Measurements from ENCODE around the gene CNTNAP5.

CNTNAP5 gene

GRCh38 chr2:124575497-124575896, 550.4 kb downstream of the CNTNAP5 start:
- Histone ChIP-seq H3K56ac (ENCODE audit: low read length) (no peak overlapping the region), H3K18ac (ENCODE audit: low read length) (no peak overlapping the region), H4K8ac (ENCODE audit: low read depth, low read length) (no peak overlapping the region), H3K23ac (ENCODE audit: low read length) (no peak overlapping the region), H2BK5ac (ENCODE audit: low read length) (no peak overlapping the region), H2AK5ac (ENCODE audit: low read length) (no peak overlapping the region), H2BK120ac (ENCODE audit: low read depth, low read length) (no peak overlapping the region), H3K9ac (ENCODE audit: low read length) (no peak overlapping the region), H2BK15ac (replicated peaks; ENCODE audit: low read depth) (no peak overlapping the region), H4K5ac (ENCODE audit: low read length) (no peak overlapping the region), H3K4me2 (ENCODE audit: low read length) (no peak overlapping the region), H3K27ac (ENCODE audit: low read depth, low read length) (no peak overlapping the region), H3K4me1 (ENCODE audit: control insufficient read depth, low read depth, low read length) (no peaks in the 10 kb centered on the region), H3K79me1 (ENCODE audit: low read length) (no peaks in the 10 kb centered on the region), H3K4ac (ENCODE audit: low read depth, low read length) (no peak overlapping the region), H3K4me3 (ENCODE audit: low read length) (no peak overlapping the region), H3K27me3 (ENCODE audit: insufficient read depth, low read length, poor library complexity) (no peaks in the 10 kb centered on the region), H3K36me3 (ENCODE audit: control insufficient read depth, insufficient read depth, low read length) (no peaks in the 10 kb centered on the region), H3K79me2 (ENCODE audit: control insufficient read depth, insufficient read depth, low read length) (no peaks in the 10 kb centered on the region)
- WGBS (ENCODE audit: extremely low coverage, insufficient coverage, low lambda C conversion rate): no CpG with 5 or more reads among the region's 2 CpGs
- no peak for DNase-seq

DNA sequence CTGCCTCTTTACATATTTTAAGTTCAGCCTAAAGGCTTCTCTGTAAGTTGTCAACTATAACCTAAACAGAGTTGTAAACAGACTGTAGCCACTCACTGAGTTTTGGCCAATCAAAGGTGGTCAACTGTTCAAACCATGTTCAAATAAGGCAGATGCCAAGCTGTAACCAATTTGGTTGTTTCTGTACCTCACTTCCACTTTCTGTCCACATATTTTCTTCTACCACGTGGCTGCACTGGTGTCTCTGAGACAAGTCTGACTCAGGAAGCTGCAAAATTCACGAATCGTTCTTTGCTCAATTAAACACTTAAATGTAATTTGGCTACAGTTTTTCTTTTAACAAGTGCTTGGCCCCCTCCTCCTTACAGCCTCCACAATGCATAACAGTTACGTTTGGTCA, 555.2 kb downstream of the CNTNAP5 start:
- DNase-seq: no peak
- H3K4me2 ChIP-seq (ENCODE audit: low read length): no peak overlapping the region
- WGBS (ENCODE audit: extremely low coverage, insufficient coverage, low lambda C conversion rate): no CpG with 5 or more reads among the region's 4 CpGs

GRCh38 chr2:124582387-124582786, 557.3 kb downstream of the CNTNAP5 start:
- H3K27me3 ChIP-seq (ENCODE audit: insufficient read depth, low read length, poor library complexity): no peaks in the 10 kb centered on the region
- H3K18ac ChIP-seq (ENCODE audit: low read length): no peak overlapping the region
- no peak overlapping the region for H4K8ac ChIP-seq (ENCODE audit: low read depth, low read length)

More for the DNA sequence above, 555.2 kb downstream of the CNTNAP5 start:
- Histone ChIP-seq H3K4me3 (ENCODE audit: low read length) (no peak overlapping the region), H3K79me2 (ENCODE audit: control insufficient read depth, insufficient read depth, low read length) (no peaks in the 10 kb centered on the region), H3K18ac (ENCODE audit: low read length) (no peak overlapping the region), H4K8ac (ENCODE audit: low read depth, low read length) (no peak overlapping the region), H3K23ac (ENCODE audit: low read length) (no peak overlapping the region), H3K36me3 (ENCODE audit: control insufficient read depth, insufficient read depth, low read length) (no peaks in the 10 kb centered on the region), H2AK5ac (ENCODE audit: low read length) (no peak overlapping the region), H3K4me1 (ENCODE audit: control insufficient read depth, low read depth, low read length) (no peaks in the 10 kb centered on the region), H3K56ac (ENCODE audit: low read length) (no peak overlapping the region), H4K5ac (ENCODE audit: low read length) (no peak overlapping the region), H3K4ac (ENCODE audit: low read depth, low read length) (no peak overlapping the region), H3K27ac (ENCODE audit: low read depth, low read length) (no peak overlapping the region), H2BK5ac (ENCODE audit: low read length) (no peak overlapping the region), H3K27me3 (ENCODE audit: insufficient read depth, low read length, poor library complexity) (no peaks in the 10 kb centered on the region), H2BK15ac (replicated peaks; ENCODE audit: low read depth) (no peak overlapping the region), H3K9ac (ENCODE audit: low read length) (no peak overlapping the region), H2BK120ac (ENCODE audit: low read depth, low read length) (no peak overlapping the region), H3K79me1 (ENCODE audit: low read length) (no peaks in the 10 kb centered on the region)

DNA sequence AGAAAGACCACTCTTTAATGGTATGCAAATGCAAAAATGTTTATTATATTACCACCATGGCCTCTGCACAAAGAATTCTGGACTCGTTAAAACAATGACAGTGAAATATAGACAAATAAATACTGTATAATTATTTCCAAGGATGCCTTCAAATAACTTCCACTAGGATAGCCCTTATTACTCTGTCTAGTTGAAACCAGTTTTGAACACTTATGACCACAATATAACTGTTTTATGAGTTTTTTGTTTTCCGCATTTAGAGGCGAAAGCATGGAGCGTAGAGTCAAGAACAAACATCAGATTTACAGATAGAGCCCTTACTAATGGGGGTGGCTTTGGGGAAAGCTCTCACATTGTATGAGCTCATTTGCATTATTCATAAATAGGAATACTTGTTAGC, 559.5 kb downstream of the CNTNAP5 start:
- Histone ChIP-seq H3K56ac (ENCODE audit: low read length) (no peak overlapping the region), H3K9ac (ENCODE audit: low read length) (no peak overlapping the region), H2BK120ac (ENCODE audit: low read depth, low read length) (no peak overlapping the region), H2AK5ac (ENCODE audit: low read length) (no peak overlapping the region), H3K79me1 (ENCODE audit: low read length) (no peaks in the 10 kb centered on the region), H4K8ac (ENCODE audit: low read depth, low read length) (no peak overlapping the region), H4K5ac (ENCODE audit: low read length) (no peak overlapping the region), H3K27me3 (ENCODE audit: insufficient read depth, low read length, poor library complexity) (no peaks in the 10 kb centered on the region), H2BK5ac (ENCODE audit: low read length) (no peak overlapping the region), H3K4ac (ENCODE audit: low read depth, low read length) (no peak overlapping the region), H3K4me3 (ENCODE audit: low read length) (no peak overlapping the region), H3K36me3 (ENCODE audit: control insufficient read depth, insufficient read depth, low read length) (no peaks in the 10 kb centered on the region), H3K23ac (ENCODE audit: low read length) (no peak overlapping the region), H3K79me2 (ENCODE audit: control insufficient read depth, insufficient read depth, low read length) (no peaks in the 10 kb centered on the region), H3K27ac (ENCODE audit: low read depth, low read length) (no peak overlapping the region), H2BK15ac (replicated peaks; ENCODE audit: low read depth) (no peak overlapping the region), H3K4me1 (ENCODE audit: control insufficient read depth, low read depth, low read length) (no peaks in the 10 kb centered on the region), H3K18ac (ENCODE audit: low read length) (no peak overlapping the region), H3K4me2 (ENCODE audit: low read length) (no peak overlapping the region)
- DNase-seq: no peak
- no CpG with 5 or more reads among the region's 4 CpGs for WGBS (ENCODE audit: extremely low coverage, insufficient coverage, low lambda C conversion rate)

More at GRCh38 chr2:124582387-124582786, 557.3 kb downstream of the CNTNAP5 start:
- H3K4me1 ChIP-seq (ENCODE audit: control insufficient read depth, low read depth, low read length): no peaks in the 10 kb centered on the region
- no peak overlapping the region for H3K23ac ChIP-seq (ENCODE audit: low read length)
- no peak overlapping the region for H3K9ac ChIP-seq (ENCODE audit: low read length)
- H2BK120ac ChIP-seq (ENCODE audit: low read depth, low read length): no peak overlapping the region
- H3K79me1 ChIP-seq (ENCODE audit: low read length): no peaks in the 10 kb centered on the region
- H3K36me3 ChIP-seq (ENCODE audit: control insufficient read depth, insufficient read depth, low read length): no peaks in the 10 kb centered on the region
- H3K4me3 ChIP-seq (ENCODE audit: low read length): no peak overlapping the region
- H4K5ac ChIP-seq (ENCODE audit: low read length): no peak overlapping the region
- no peak overlapping the region for H3K4ac ChIP-seq (ENCODE audit: low read depth, low read length)
- no peak overlapping the region for H2BK15ac ChIP-seq (replicated peaks; ENCODE audit: low read depth)
- H3K56ac ChIP-seq (ENCODE audit: low read length): no peak overlapping the region
- no peak overlapping the region for H3K4me2 ChIP-seq (ENCODE audit: low read length)
- no peaks in the 10 kb centered on the region for H3K79me2 ChIP-seq (ENCODE audit: control insufficient read depth, insufficient read depth, low read length)
- no peak overlapping the region for H3K27ac ChIP-seq (ENCODE audit: low read depth, low read length)
- H2AK5ac ChIP-seq (ENCODE audit: low read length): no peak overlapping the region
- H2BK5ac ChIP-seq (ENCODE audit: low read length): no peak overlapping the region
- DNase-seq: no peak

DNA sequence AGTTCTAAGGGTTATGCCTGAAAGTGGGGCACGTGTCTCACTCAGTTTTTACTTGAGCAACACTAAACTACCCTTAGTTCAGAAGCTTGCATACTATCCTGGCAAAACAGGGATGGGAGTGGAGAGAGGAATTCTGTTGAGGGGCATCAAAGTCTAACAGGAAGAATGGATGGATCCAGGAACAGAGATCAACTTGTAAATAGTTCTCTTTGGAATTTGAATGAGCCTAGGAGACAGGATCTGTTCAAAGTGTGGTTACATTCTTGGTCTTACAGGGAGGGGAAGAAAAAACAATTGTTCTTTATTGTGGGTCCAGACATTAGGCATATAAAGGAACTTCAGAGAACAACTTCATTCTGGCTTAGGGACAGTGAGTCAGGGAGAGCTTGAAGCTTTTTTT, 560.2 kb downstream of the CNTNAP5 start:
- Histone ChIP-seq H4K8ac (ENCODE audit: low read depth, low read length) (no peak overlapping the region), H3K9ac (ENCODE audit: low read length) (no peak overlapping the region), H2BK120ac (ENCODE audit: low read depth, low read length) (no peak overlapping the region), H4K5ac (ENCODE audit: low read length) (no peak overlapping the region), H3K36me3 (ENCODE audit: control insufficient read depth, insufficient read depth, low read length) (no peaks in the 10 kb centered on the region), H3K4ac (ENCODE audit: low read depth, low read length) (no peak overlapping the region), H3K4me3 (ENCODE audit: low read length) (no peak overlapping the region), H3K23ac (ENCODE audit: low read length) (no peak overlapping the region), H2BK15ac (replicated peaks; ENCODE audit: low read depth) (no peak overlapping the region), H3K27me3 (ENCODE audit: insufficient read depth, low read length, poor library complexity) (no peaks in the 10 kb centered on the region), H3K27ac (ENCODE audit: low read depth, low read length) (no peak overlapping the region), H3K4me2 (ENCODE audit: low read length) (no peak overlapping the region), H3K18ac (ENCODE audit: low read length) (no peak overlapping the region), H2BK5ac (ENCODE audit: low read length) (no peak overlapping the region), H3K56ac (ENCODE audit: low read length) (no peak overlapping the region), H3K79me2 (ENCODE audit: control insufficient read depth, insufficient read depth, low read length) (no peaks in the 10 kb centered on the region), H3K79me1 (ENCODE audit: low read length) (no peaks in the 10 kb centered on the region), H3K4me1 (ENCODE audit: control insufficient read depth, low read depth, low read length) (no peaks in the 10 kb centered on the region), H2AK5ac (ENCODE audit: low read length) (no peak overlapping the region)
- WGBS (ENCODE audit: extremely low coverage, insufficient coverage, low lambda C conversion rate): no CpG with 5 or more reads among the region's 1 CpG
- DNase-seq: no peak

DNA sequence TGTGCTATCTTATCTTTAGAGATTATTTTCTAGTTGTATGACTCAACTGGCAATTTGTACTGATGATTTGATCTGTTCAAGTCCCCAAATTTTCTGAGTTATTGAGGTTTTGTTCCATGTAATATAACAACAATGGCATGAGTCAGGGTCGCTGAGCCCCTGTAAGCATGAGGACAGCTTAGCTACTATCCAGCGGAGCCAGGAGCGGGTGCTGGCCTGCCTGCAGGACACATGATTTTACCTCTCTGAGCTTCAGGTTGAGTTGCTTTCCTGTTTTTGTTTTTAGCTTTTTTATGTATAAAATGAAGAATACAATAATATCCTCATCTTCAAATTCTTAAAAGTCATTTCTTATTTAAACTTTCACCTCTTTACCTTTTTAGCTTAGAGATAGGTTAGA, 561.1 kb downstream of the CNTNAP5 start:
- no peaks in the 10 kb centered on the region for H3K36me3 ChIP-seq (ENCODE audit: control insufficient read depth, insufficient read depth, low read length)
- no peak overlapping the region for H2AK5ac ChIP-seq (ENCODE audit: low read length)
- no peak overlapping the region for H3K56ac ChIP-seq (ENCODE audit: low read length)
- no peak overlapping the region for H3K9ac ChIP-seq (ENCODE audit: low read length)
- H4K8ac ChIP-seq (ENCODE audit: low read depth, low read length): no peak overlapping the region
- no peak overlapping the region for H3K27ac ChIP-seq (ENCODE audit: low read depth, low read length)
- H2BK120ac ChIP-seq (ENCODE audit: low read depth, low read length): no peak overlapping the region
- DNase-seq: no peak
- H3K79me2 ChIP-seq (ENCODE audit: control insufficient read depth, insufficient read depth, low read length): no peaks in the 10 kb centered on the region
- H2BK15ac ChIP-seq (replicated peaks; ENCODE audit: low read depth): no peak overlapping the region
- WGBS (ENCODE audit: extremely low coverage, insufficient coverage, low lambda C conversion rate): no CpG with 5 or more reads among the region's 3 CpGs
- H2BK5ac ChIP-seq (ENCODE audit: low read length): no peak overlapping the region
- H3K4ac ChIP-seq (ENCODE audit: low read depth, low read length): no peak overlapping the region
- H3K27me3 ChIP-seq (ENCODE audit: insufficient read depth, low read length, poor library complexity): no peaks in the 10 kb centered on the region
- H4K5ac ChIP-seq (ENCODE audit: low read length): no peak overlapping the region
- H3K79me1 ChIP-seq (ENCODE audit: low read length): no peaks in the 10 kb centered on the region
- H3K4me3 ChIP-seq (ENCODE audit: low read length): no peak overlapping the region
- H3K23ac ChIP-seq (ENCODE audit: low read length): no peak overlapping the region
- no peaks in the 10 kb centered on the region for H3K4me1 ChIP-seq (ENCODE audit: control insufficient read depth, low read depth, low read length)
- no peak overlapping the region for H3K18ac ChIP-seq (ENCODE audit: low read length)
- no peak overlapping the region for H3K4me2 ChIP-seq (ENCODE audit: low read length)
